Skin epidermis (tissue), 12 donors: Measurements from ENCODE around the gene METTL24.
A peak's percentile ranks its signal among the peaks of the same experiment; 100 is the strongest.
"Not testable (repeated sequence)": the region's sequence is repeated elsewhere in the genome, so short reads cannot be mapped to it uniquely, and the experiment has no call there.

Source experiments
- H3K27ac ChIP-seq, 21 experiments: fragments of 200-600 bp; sonication (generic) in 11 of 21; one replicate each; pipeline ENCODE4 v1.5.0; 2020; ENCODE audit warnings: mild to moderate bottlenecking in 3 of 21, inconsistent platforms in 2 of 21, moderate library complexity in 2 of 21
- H3K4me3 ChIP-seq, 7 experiments: fragments of 200-600 bp; sonication (generic) in 2 of 7; one replicate each; pipeline ENCODE4 v1.5.0; 2020; ENCODE audit warnings: inconsistent platforms in 2 of 7, mild to moderate bottlenecking in 2 of 7, moderate library complexity in 1 of 7

METTL24 gene

DNA sequence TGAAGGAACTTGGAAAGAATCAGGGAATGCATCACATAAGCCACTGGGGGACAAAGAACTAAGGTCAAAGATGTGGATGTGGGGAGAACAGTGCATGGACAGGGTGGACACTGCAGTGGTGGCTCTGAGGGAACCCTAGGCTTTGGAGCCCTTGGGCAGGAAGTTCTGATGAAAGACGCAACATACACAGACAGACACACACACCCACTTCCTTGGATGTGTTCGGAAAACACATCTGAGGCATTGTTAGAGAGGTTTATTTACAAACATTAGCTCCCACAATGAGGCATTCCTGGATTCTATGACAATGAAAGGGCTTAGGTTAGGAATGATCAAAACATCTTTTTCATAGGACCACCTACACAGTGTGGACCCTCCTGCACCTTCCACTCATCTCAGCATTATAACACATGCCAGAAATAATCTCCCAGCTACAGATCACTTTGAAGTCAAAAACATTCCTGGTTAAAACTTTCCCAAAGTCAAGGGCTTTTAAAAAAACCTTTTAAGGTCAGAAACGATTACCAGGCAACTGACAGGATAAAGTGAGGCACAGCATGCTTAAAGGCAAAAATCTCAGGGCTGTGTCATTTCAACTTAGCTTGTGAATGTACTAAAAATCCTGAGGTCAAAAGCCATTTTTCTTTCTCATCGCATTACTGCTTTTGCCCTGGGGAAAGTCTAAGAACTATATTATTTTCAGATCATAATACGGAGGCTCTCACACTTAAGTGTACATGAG is 6.4 kb upstream of the METTL24 start:
- Histone ChIP-seq H3K27ac (no peak overlapping the region), H3K4me3 (no peak overlapping the region)

- H3K27ac ChIP-seq = no peak overlapping the region
- H3K4me3 ChIP-seq = no peak overlapping the region
Observed at GRCh38 chr6:110363748-110364147, 5.6 kb upstream of the METTL24 start.

GRCh38 chr6:110360676-110361075 is 2.5 kb upstream of the METTL24 start:
- H3K4me3 ChIP-seq = no peak overlapping the region
- H3K27ac ChIP-seq = no peak overlapping the region

- Histone ChIP-seq H3K27ac (no peak overlapping the region), H3K4me3 (no peak overlapping the region)
Observed at GRCh38 chr6:110359556-110359955, 1.4 kb upstream of the METTL24 start.

- H3K4me3 ChIP-seq = peak overlapping the region in 6 of 7 experiments; percentile 15 to 40 (median 32)
- peak overlapping the region in 15 of 21 experiments; percentile 9 to 87 (median 73) for H3K27ac ChIP-seq
Observed at GRCh38 chr6:110358553-110359160, 508 bp upstream of the METTL24 start.

- Histone ChIP-seq H3K4me3 (peak overlapping the region; percentile 21 to 40 (median 36)), H3K27ac (peak overlapping the region in 14 of 21 experiments; percentile 1 to 81 (median 62))
Observed at GRCh38 chr6:110357298-110357663, 868 bp downstream of the METTL24 start.

DNA sequence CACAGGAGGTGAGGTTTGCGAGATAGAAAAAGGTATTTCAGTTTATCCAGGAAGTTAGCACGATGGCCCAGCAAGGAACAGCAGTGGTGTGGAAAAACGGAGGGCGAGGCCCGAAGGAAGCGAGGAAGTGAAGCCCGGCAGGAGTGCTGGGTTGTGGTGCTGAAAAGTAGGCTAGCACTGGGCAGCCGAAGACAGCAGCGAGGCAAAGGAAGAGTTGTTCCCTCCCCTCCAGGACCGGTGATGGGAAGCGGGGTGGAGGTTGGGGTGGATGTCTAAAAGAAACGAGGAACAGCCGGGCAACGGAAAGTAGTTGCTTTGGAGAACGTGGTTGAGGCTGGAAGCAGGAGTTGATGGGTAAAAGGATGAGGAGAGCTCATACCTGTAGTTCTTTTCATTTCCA is 1.4 kb downstream of the METTL24 start:
- Histone ChIP-seq H3K27ac (peak overlapping the region in 8 of 21 experiments; percentile 51 to 81 (median 70)), H3K4me3 (peak overlapping the region in 1 of 7 experiments; percentile 39)

DNA sequence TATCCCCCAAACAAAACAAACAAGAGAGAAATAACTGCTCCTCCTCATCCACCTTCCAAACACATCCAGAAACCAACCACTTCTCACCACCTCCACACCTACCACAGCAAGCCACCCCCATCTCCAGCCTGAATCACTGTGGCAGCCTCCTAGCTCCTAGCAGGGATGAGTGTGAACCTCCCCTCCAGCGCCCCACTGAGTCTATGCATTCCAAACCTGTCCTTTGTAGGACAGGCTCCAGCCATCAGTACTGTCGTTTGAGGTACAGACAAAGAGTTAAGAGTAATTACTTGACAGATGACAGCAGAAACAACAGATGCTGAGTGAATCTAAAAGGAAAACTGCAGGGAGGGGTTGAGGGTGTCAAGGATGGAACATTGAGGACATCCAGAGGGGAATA is 2.4 kb downstream of the METTL24 start:
- Histone ChIP-seq H3K27ac (peak overlapping the region in 1 of 21 experiments; percentile 9), H3K4me3 (no peak overlapping the region)

DNA sequence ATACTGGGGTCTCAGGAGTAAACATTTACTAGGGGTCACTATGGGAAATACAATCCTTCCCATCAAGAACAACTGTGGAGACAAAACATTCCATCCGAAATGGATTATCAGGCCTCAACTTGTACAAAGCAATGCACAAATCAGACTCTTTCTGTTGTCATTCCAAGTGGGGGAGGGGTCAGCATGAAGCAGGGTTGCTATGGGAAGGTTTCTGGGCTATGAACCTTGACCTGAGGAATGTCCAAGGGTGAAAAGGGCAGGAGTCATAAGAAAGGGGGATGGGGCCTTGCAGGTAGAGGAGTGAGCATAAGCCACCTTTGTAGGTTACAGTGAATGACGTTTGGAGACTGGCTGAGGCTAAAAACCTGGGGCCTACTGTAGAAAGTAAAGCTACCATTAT is 3.1 kb downstream of the METTL24 start:
- peak overlapping the region in 1 of 21 experiments; percentile 9 for H3K27ac ChIP-seq
- no peak overlapping the region for H3K4me3 ChIP-seq

DNA sequence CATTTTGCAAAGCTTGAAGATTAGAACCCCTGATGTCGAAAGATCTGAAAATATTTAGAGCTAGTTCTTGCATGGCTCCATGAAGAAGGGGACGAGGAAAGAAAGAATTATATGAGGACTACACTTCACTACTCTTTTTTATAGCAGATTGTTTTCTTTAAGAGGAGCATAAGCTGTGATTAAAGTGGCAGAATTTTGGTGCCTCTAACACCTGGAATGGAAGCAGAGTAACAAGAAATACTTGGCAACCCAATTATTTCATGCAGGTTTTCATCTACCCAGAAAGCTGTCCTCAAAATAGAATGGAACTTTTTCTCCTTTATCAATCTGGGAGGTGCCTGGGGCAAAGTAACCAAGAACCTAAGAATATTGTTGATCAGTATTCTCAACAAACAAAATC is 4.0 kb downstream of the METTL24 start:
- no peak overlapping the region for H3K4me3 ChIP-seq
- no peak overlapping the region for H3K27ac ChIP-seq

- Histone ChIP-seq H3K4me3 (no peak overlapping the region), H3K27ac (peak overlapping the region in 2 of 21 experiments; percentile 46 to 63)
Observed at GRCh38 chr6:110353457-110354001, 4.6 kb downstream of the METTL24 start.

- Histone ChIP-seq H3K4me3 (no peak overlapping the region), H3K27ac (peak overlapping the region in 4 of 21 experiments; percentile 38 to 63 (median 50))
Observed at GRCh38 chr6:110352563-110353262, 5.4 kb downstream of the METTL24 start.

- Histone ChIP-seq H3K4me3 (no peak overlapping the region), H3K27ac (peak overlapping the region in 1 of 21 experiments; percentile 31)
Observed at GRCh38 chr6:110351986-110352385, 6.2 kb downstream of the METTL24 start.

DNA sequence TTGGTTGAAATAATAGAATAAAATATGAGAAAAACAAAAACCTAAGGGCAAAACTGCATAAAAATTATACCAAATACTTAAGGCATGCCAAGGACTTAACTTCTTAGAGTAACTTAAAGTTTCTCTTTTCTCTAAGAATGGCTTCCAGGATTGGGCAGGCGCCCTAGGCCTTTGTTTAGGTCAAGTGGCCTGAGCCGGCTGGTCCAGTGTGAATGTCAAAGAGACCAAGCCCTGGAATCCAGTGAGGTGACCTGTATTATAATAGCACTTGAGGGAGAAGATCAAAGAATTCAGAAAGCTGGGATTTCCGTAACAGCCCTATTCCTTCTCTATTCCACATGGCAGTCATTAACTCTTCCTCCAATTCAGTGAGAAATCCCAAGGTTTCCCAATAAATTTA is 6.6 kb downstream of the METTL24 start:
- Histone ChIP-seq H3K27ac (no peak overlapping the region), H3K4me3 (no peak overlapping the region)

DNA sequence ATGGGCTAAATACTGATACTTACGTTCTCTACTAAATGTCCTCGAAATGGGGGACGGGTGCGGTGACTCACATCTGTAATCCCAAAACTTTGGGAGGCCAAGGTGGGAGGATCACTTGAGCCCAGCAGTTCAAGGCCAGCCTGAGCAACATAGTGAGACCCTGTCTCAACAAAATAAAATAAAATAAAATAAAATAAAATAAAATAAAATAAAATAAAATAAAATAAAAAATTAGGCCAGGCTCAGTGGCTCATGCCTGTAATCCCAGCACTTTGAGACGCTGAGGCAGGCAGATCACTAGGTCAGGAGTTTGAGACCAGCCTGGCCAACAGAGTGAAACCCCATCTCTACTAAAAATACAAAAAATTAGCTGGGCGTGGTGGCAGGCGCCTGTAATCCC is 7.6 kb downstream of the METTL24 start:
- not testable (repeated sequence) for H3K27ac ChIP-seq, H3K4me3 ChIP-seq

DNA sequence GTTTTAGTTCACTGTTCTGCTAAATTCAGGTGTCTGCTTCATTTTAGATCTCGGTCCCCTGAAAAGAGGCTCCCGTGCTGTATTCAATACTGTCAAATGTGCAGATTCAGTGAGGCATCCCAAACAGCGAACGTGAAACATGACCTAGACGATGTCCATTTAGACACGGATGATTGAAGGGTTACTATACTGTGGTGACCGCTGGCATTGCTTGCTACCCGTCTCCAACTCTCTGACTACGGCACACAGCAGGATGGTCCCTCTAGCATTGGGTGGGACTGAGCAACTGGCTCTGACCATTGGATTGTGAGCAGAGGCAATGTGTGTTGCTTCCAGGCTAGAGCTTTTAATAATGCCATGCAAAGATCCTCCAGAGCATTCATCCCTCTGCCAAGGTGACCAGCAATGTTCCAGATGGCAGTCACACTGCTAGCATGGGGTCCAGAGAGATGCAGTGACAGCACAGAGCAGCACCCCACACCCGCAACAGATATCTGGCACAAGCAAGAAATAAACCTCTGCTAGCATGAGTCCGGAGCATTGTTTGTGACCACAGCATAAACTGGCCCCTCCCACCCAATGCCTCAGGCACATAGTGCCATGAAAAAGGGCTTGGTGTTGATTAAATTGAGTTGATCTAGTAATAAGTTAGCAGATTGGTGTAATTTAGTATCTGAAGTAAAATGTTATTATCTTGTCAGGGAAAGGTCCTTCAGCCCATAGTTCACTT is 9.0 kb downstream of the METTL24 start:
- Histone ChIP-seq H3K27ac (no peak overlapping the region), H3K4me3 (no peak overlapping the region)

DNA sequence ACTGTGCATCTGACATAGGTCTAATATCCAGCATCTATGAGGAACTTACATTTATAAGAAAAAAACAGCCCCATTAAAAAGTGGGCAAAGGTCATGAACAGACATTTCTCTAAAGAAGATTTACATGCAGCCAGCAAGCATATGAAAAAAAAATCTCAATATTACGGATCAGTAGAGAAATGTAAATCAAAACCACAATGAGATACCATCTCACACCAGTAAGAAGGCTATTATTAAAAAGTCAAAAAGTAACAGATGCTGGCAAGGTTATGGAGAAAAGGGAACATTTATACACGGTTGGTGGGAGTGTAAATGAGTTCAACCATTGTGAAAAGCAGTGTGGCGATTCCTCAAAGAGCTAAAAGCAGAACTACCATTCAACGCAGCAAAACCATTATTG is 13.1 kb downstream of the METTL24 start:
- Histone ChIP-seq H3K27ac (no peak overlapping the region), H3K4me3 (no peak overlapping the region)

DNA sequence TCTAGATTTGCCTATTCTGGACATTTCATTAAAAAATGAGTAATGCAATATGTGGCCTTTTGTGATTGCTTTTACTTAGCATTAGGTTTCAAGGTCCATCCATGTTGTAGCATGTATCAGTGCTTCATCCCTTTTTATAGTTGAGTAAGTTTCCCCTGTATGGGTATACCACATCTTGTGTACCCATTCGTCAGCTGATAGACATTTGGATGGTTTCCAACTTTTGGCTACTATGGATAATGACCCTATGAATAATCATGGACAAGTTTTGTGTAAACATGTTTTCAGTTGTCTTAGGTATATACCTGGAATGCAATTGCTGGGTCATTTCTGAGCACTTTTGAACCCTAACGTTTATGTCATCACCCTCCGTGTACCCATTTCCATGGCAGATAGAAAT is 15.4 kb downstream of the METTL24 start:
- no peak overlapping the region for H3K4me3 ChIP-seq
- H3K27ac ChIP-seq = no peak overlapping the region

- no peak overlapping the region for H3K27ac ChIP-seq
Observed at GRCh38 chr6:110341663-110342596, 16.2 kb downstream of the METTL24 start.

More at GRCh38 chr6:110341663-110342596, 16.2 kb downstream of the METTL24 start:
- no peak overlapping the region for H3K4me3 ChIP-seq
